K562 (cell line): ENCODE data around the gene TTC19. TPM values are rescaled to one million over a fixed set of nuclear protein-coding genes. Genes with fewer than 3 reads are reported as not detected.

Experiments
- ATAC-seq: fragments of 200-7000 bp; cut with Tn5 transposase; 3 replicates; pipeline ENCODE4 v1.9.1; 2020; ENCODE audit warnings: moderate library complexity
- BruUV-seq: library from RNA; stranded (reverse); fragments of 400-500 nt; replicated peaks from 2 replicates; lab custom pipeline; 2021; lab: Mats Ljungman, UMichigan
- CTCF ChIA-PET: fragments of 300-600 bp; formaldehyde crosslinking; extraction: SDS; loops from one replicate; lab custom pipeline; 2021; ENCODE audit warnings: low intra/inter-chr PET ratio; lab: Yijun Ruan, JAX
- POLR2A ChIA-PET: fragments of 300-600, 350-650 bp; sonication (Branson Sonifier 250); formaldehyde crosslinking; extraction: SDS; loops from one replicate; lab custom pipeline; 2021; ENCODE audit warnings: antibody characterized with exemption, inconsistent platforms; lab: Yijun Ruan, JAX
- DNase-seq, 4 experiments: peaks; one replicate each; pipeline versions ENCODE4 v3.0.0 to v3.0.0-alpha.2; 2011 to 2018; ENCODE audit warnings: low spot score in 3 of 4, mixed read lengths in 3 of 4; ENCODE audit errors: extremely low read depth in 1 of 4
- FAIRE-seq: peaks from 2 replicates; lab custom pipeline; 2011; peaks lifted over from hg19 to GRCh38; lab: Jason Lieb, UNC
- H2AFZ ChIP-seq: 2 replicates; pipeline ENCODE4 v1.6.0; 2011; ENCODE audit warnings: low read depth, low read length, control low read depth, inconsistent platforms
- H3K27ac ChIP-seq: fragments of 200-600 bp; 3 replicates; pipeline ENCODE4 v1.8.0; 2011; ENCODE audit warnings: low read depth, mild to moderate bottlenecking, control low read depth, inconsistent platforms, low read length, moderate library complexity, mixed read lengths; ENCODE audit errors: extremely low read depth
- H3K27me3 ChIP-seq, 2 experiments: fragments of 300-600 bp in 1 of 2; 2 replicates in 1 of 2; 3 replicates in 1 of 2; pipeline versions ENCODE4 v1.6.0 to v1.8.0; 2011; ENCODE audit warnings: inconsistent platforms in 2 of 2, low read length in 2 of 2, mild to moderate bottlenecking in 1 of 2, mixed read lengths in 1 of 2, moderate library complexity in 1 of 2; ENCODE audit not compliant: control insufficient read depth in 2 of 2, insufficient read depth in 2 of 2
- H3K36me3 ChIP-seq: fragments of 300-600 bp; 3 replicates; pipeline ENCODE4 v1.8.0; 2011; ENCODE audit warnings: mild to moderate bottlenecking, low read length, inconsistent platforms; ENCODE audit not compliant: control insufficient read depth, insufficient read depth
- H3K4me1 ChIP-seq, 2 experiments: fragments of 200-600 bp in 1 of 2; replicated peaks in 1 of 2; 2 replicates in 1 of 2; 3 replicates in 1 of 2; pipeline versions ENCODE4 v1.5.1 to v1.8.0; 2011; ENCODE audit warnings: inconsistent platforms in 2 of 2, low read length in 2 of 2, mild to moderate bottlenecking in 1 of 2, mixed read lengths in 1 of 2, moderate library complexity in 1 of 2; ENCODE audit not compliant: control insufficient read depth in 2 of 2, insufficient read depth in 2 of 2
- H3K4me2 ChIP-seq: 2 replicates; pipeline ENCODE4 v1.6.1; 2011; ENCODE audit warnings: low read length, control low read depth, inconsistent platforms, mixed read lengths; ENCODE audit not compliant: insufficient read depth
- H3K4me3 ChIP-seq: fragments of 200-600 bp; sonication (generic), shearing (Covaris generic); 2 replicates; pipeline ENCODE4 v1.5.1; 2016; ENCODE audit warnings: control low read depth, inconsistent platforms
- H3K79me2 ChIP-seq: fragments of 200-600 bp; 3 replicates; pipeline ENCODE4 v1.8.0; 2011; ENCODE audit warnings: low read length, inconsistent platforms; ENCODE audit not compliant: control insufficient read depth, insufficient read depth
- H3K9ac ChIP-seq, 2 experiments: 2 replicates each; pipeline versions ENCODE4 v1.6.0 to v1.6.1; 2011; ENCODE audit warnings: low read depth in 2 of 2, low read length in 2 of 2, control low read depth in 1 of 2, inconsistent platforms in 1 of 2, mild to moderate bottlenecking in 1 of 2, mixed read lengths in 1 of 2; ENCODE audit not compliant: insufficient read depth in 1 of 2
- H3K9me1 ChIP-seq: one replicate; pipeline ENCODE4 v1.6.0; 2011; ENCODE audit warnings: inconsistent platforms, mild to moderate bottlenecking, low read length, moderate library complexity; ENCODE audit not compliant: control insufficient read depth, insufficient read depth
- H3K9me3 ChIP-seq: replicated peaks from 2 replicates; pipeline ENCODE4 v1.5.1; 2011; ENCODE audit warnings: low read depth, low read length, inconsistent platforms; ENCODE audit not compliant: control insufficient read depth, insufficient read depth
- H4K20me1 ChIP-seq: replicated peaks from 2 replicates; pipeline ENCODE4 v1.6.1; 2011; ENCODE audit warnings: low read length, inconsistent platforms, mixed read lengths; ENCODE audit not compliant: control insufficient read depth, insufficient read depth
- HIVEP1 ChIP-seq: fragments of 250-450 bp; sonication (Bioruptor Pico); IDR thresholded peaks from 2 replicates; pipeline ENCODE4 v1.4.0; 2020; ENCODE audit warnings: mild to moderate bottlenecking
- MEIS2 ChIP-seq: fragments of 450-650 bp; IDR thresholded peaks from 2 replicates; pipeline ENCODE4 v1.6.1; 2014; ENCODE audit warnings: mild to moderate bottlenecking; ENCODE audit not compliant: partially characterized antibody
- MTA1 ChIP-seq: fragments of 450-650 bp; IDR thresholded peaks from 2 replicates; pipeline ENCODE4 v1.6.1; 2017; ENCODE audit warnings: borderline replicate concordance
- MTF1 ChIP-seq: fragments of 250-450 bp; sonication (Bioruptor Pico); IDR thresholded peaks from 2 replicates; pipeline ENCODE4 v1.9.0; 2021; ENCODE audit warnings: moderate library complexity, mild to moderate bottlenecking, inconsistent platforms, borderline replicate concordance
- MXI1 ChIP-seq: IDR thresholded peaks from 2 replicates; pipeline ENCODE4 v1.6.1; 2011; ENCODE audit warnings: low read depth, mild to moderate bottlenecking, improper control_type of control experiment, low read length
- NFRKB ChIP-seq: fragments of 450-650 bp; IDR thresholded peaks from 2 replicates; pipeline ENCODE4 v1.6.1; 2016; ENCODE audit warnings: low read depth
- SOX6 ChIP-seq: fragments of 450-650 bp; IDR thresholded peaks from 2 replicates; pipeline ENCODE4 v1.6.1; 2014; ENCODE audit warnings: mild to moderate bottlenecking
- ZEB2 ChIP-seq: fragments of 450-650 bp; IDR thresholded peaks from 2 replicates; pipeline ENCODE4 v1.6.1; 2016
- ZKSCAN8 ChIP-seq: fragments of 200-800 bp; sonication (Bioruptor generic); IDR thresholded peaks from 2 replicates; pipeline ENCODE4 v1.6.1; 2016; ENCODE audit warnings: missing genetic modification characterization, missing compliant biosample characterization
- ZNF133 ChIP-seq: fragments of 250-450 bp; sonication (Bioruptor Pico); IDR thresholded peaks from 2 replicates; pipeline ENCODE4 v1.4.0; 2020; ENCODE audit warnings: mild to moderate bottlenecking
- ZNF175 ChIP-seq: fragments of 200-800 bp; sonication (Bioruptor generic); IDR thresholded peaks from 2 replicates; pipeline ENCODE4 v1.6.1; 2016; ENCODE audit warnings: low read depth, mild to moderate bottlenecking, missing genetic modification characterization, missing compliant biosample characterization
- ZNF778 ChIP-seq: fragments of 450-650 bp; formaldehyde crosslinking; IDR thresholded peaks from 2 replicates; pipeline ENCODE4 v1.4.0; 2020; ENCODE audit warnings: mild to moderate bottlenecking, moderate library complexity
- ZSCAN29 ChIP-seq: fragments of 450-650 bp; IDR thresholded peaks from 2 replicates; pipeline ENCODE4 v1.6.1; 2017
- WGBS: fragments of 100-300 bp; shearing (Covaris generic); methylation state at CpG from one replicate; pipeline ENCODE4 v1.1.6; 2016; ENCODE audit warnings: low coverage, mixed read lengths; ENCODE audit not compliant: insufficient coverage; ENCODE audit errors: missing lambda C conversion rate; 5-methylcytosine and 5-hydroxymethylcytosine counted together
- in situ Hi-C: fragments of 300-500 bp; cut with MboI; formaldehyde crosslinking; loops from 4 replicates; pipeline ENCODE4 v1.15.0; 2018; ENCODE audit warnings: inconsistent platforms, mixed read lengths
- intact Hi-C: fragments of 100-400 bp; cut with micrococcal nuclease; formaldehyde crosslinking; loops from 2 replicates; pipeline ENCODE4 v1.14.2; 2022
- polyA plus RNA-seq, 8 experiments: library from polyadenylated mRNA; depleted of rRNA in 4 of 8; stranded (reverse) in 5 of 8; unstranded in 3 of 8; fragments of >200 nt; fragmentation: Nextera tagmentation in 2 of 8; fragmentation: Illumina TruSeq in 1 of 8; extraction: Ambion mirVana in 2 of 8; extraction: Trizol in 1 of 8; gene quantifications; 2 replicates each; pipeline versions ENCODE4 v1.2.1 to v1.2.3, GENCODE V29; 2011 to 2014; ENCODE audit warnings: inconsistent platforms in 1 of 8, missing spikeins in 1 of 8
- total RNA-seq, 7 experiments: library from RNA; depleted of rRNA in 6 of 7; stranded (reverse); fragments of >200 nt in 6 of 7; fragmentation: Illumina TruSeq in 2 of 7; extraction: Trizol in 2 of 7; gene quantifications; 2 replicates each; pipeline versions ENCODE4 v1.2.1 to v1.2.3, GENCODE V29; 2011 to 2021; ENCODE audit warnings: low replicate concordance in 1 of 7
- TF ChIP-seq, protein P1 (sequence below): fragments of 450-650 bp; IDR thresholded peaks from 2 replicates; pipeline ENCODE4 v1.7.0; 2016; ENCODE audit warnings: borderline replicate concordance
- TF ChIP-seq, protein P2 (sequence below): fragments of 200-800 bp; sonication (Bioruptor generic); IDR thresholded peaks from 2 replicates; pipeline ENCODE4 v1.6.1; 2017; ENCODE audit warnings: missing genetic modification characterization, missing compliant biosample characterization
- TF ChIP-seq, protein P3 (sequence below): fragments of 450-650 bp; conservative IDR thresholded peaks from 2 replicates; pipeline ENCODE4 v1.6.1; 2016; ENCODE audit warnings: missing genetic modification characterization, low read depth, mild to moderate bottlenecking, control low read depth, missing compliant biosample characterization
- TF ChIP-seq, protein P4 (sequence below): fragments of 450-650 bp; IDR thresholded peaks from 2 replicates; pipeline ENCODE4 v1.6.1; 2016; ENCODE audit warnings: low read depth, mild to moderate bottlenecking, moderate library complexity

Gene TTC19
- total and polyA plus RNA-seq, 9 of the 15 experiments (the other 6 are each of a cell fraction or from before 2014, with no cell fraction given): 8.1 to 60.8 (median 25.3) TPM

DNA sequence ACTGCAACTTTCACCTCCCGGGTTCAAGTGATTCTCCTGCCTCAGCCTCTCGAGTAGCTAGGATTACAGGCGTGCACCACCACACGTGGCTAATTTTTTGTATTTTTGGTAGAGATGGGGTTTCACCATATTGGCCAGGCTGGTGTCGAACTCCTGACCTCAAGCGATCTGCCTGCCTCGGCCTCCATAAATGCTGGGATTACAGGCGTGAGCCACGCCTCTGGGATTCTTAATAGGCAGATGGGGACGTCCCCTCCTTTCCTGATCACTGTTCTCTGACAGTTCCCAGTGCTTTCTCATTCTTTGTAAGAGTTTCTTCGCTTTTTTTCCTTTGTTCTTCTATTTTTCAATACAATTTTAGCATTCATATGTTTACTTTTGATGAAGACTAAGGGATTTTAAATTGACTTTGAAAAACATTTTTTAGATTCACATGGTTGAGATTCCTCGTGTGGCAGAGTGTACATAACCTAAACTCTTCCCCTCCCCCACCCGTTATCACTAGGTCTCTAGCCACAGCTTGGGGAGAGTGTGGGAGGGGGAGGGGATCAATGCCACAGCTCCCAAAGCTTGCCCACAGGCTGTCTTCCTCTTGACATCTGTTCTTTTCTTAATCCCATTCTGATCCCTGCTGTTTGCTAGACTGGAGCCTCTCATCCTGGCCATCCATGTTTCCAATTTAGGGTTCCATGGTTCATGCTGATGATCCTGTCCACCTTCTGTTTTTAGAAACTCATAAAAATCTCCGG, 43.7 kb upstream of the TTC19 start:
- Histone ChIP-seq H3K27ac (peak overlapping the region; percentile 37; the same call in 2 of the 3 replicates), H2AFZ (peak overlapping the region; percentile 40; the same call in 1 of the 2 replicates), H3K4me2 (peak overlapping the region; percentile 54), H3K27me3 (no peaks in the 10 kb centered on the region), H3K9ac (peak overlapping the region in 1 of 2 experiments; percentile 13; a peak in 1 of 4 replicates), H4K20me1 (peaks cover 5% of the 10 kb centered on the region; the same call in 1 of the 2 replicates), H3K36me3 (peaks cover under 1% of the 10 kb centered on the region; the same call in 2 of the 3 replicates), H3K9me3 (no peaks in the 10 kb centered on the region), H3K4me1 (peaks cover 35 to 47% of the 10 kb centered on the region in 2 experiments), H3K4me3 (no peak overlapping the region), H3K79me2 (peaks cover 36% of the 10 kb centered on the region), H3K9me1 (no peaks in the 10 kb centered on the region)
- no TSS peak for BruUV-seq
- ChIA-PET CTCF (no interaction called here), POLR2A (no interaction called here)
- intact Hi-C loops (no loop called here), in situ Hi-C loops (loop anchor here (25.0 kb wide), 1 partner anchor 694 kb away; the partner anchor contains the start of gene PMP22)
- FAIRE-seq (peak; percentile 86), DNase-seq (peak; percentile 49 to 78 (median 54)), ATAC-seq (peak; percentile 43; the same call in 2 of the 3 replicates)
- WGBS: 24% methylated on average over 8 of the region's 14 CpGs
- TF ChIP-seq SOX6: peak; percentile 69; the same call in 1 of the 2 replicates
- TF ChIP-seq, protein P1, sequence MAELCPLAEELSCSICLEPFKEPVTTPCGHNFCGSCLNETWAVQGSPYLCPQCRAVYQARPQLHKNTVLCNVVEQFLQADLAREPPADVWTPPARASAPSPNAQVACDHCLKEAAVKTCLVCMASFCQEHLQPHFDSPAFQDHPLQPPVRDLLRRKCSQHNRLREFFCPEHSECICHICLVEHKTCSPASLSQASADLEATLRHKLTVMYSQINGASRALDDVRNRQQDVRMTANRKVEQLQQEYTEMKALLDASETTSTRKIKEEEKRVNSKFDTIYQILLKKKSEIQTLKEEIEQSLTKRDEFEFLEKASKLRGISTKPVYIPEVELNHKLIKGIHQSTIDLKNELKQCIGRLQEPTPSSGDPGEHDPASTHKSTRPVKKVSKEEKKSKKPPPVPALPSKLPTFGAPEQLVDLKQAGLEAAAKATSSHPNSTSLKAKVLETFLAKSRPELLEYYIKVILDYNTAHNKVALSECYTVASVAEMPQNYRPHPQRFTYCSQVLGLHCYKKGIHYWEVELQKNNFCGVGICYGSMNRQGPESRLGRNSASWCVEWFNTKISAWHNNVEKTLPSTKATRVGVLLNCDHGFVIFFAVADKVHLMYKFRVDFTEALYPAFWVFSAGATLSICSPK: no peak
- no peak for TF ChIP-seq ZNF133 (CRISPR knock-in tag)
- TF ChIP-seq ZKSCAN8 (CRISPR knock-in tag): no peak
- TF ChIP-seq, protein P2, sequence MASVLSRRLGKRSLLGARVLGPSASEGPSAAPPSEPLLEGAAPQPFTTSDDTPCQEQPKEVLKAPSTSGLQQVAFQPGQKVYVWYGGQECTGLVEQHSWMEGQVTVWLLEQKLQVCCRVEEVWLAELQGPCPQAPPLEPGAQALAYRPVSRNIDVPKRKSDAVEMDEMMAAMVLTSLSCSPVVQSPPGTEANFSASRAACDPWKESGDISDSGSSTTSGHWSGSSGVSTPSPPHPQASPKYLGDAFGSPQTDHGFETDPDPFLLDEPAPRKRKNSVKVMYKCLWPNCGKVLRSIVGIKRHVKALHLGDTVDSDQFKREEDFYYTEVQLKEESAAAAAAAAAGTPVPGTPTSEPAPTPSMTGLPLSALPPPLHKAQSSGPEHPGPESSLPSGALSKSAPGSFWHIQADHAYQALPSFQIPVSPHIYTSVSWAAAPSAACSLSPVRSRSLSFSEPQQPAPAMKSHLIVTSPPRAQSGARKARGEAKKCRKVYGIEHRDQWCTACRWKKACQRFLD (CRISPR knock-in tag): peak; percentile 47; the same call in 1 of the 2 replicates
- TF ChIP-seq, protein P3, sequence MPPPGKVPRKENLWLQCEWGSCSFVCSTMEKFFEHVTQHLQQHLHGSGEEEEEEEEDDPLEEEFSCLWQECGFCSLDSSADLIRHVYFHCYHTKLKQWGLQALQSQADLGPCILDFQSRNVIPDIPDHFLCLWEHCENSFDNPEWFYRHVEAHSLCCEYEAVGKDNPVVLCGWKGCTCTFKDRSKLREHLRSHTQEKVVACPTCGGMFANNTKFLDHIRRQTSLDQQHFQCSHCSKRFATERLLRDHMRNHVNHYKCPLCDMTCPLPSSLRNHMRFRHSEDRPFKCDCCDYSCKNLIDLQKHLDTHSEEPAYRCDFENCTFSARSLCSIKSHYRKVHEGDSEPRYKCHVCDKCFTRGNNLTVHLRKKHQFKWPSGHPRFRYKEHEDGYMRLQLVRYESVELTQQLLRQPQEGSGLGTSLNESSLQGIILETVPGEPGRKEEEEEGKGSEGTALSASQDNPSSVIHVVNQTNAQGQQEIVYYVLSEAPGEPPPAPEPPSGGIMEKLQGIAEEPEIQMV (tag): no peak
- no peak for TF ChIP-seq HIVEP1
- no peak for TF ChIP-seq ZNF778 (CRISPR knock-in tag)
- TF ChIP-seq, protein P4, sequence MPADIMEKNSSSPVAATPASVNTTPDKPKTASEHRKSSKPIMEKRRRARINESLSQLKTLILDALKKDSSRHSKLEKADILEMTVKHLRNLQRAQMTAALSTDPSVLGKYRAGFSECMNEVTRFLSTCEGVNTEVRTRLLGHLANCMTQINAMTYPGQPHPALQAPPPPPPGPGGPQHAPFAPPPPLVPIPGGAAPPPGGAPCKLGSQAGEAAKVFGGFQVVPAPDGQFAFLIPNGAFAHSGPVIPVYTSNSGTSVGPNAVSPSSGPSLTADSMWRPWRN: peak; percentile 64; the same call in 1 of the 2 replicates
- TF ChIP-seq ZEB2: 0 out of 2 replicates have a peak, but pooled peaks have one; percentile 27
- no peak for TF ChIP-seq NFRKB
- TF ChIP-seq ZNF175: no peak
- no peak for TF ChIP-seq MTF1 (CRISPR knock-in tag)
- TF ChIP-seq MTA1: peak; percentile 61; the same call in 1 of the 2 replicates
- TF ChIP-seq MXI1: no peak
- no peak for TF ChIP-seq MEIS2
- TF ChIP-seq ZSCAN29: no peak
